PC-9 (cell line): ENCODE data around the gene LILRB3. TPM values are rescaled to one million over a fixed set of nuclear protein-coding genes. Genes with fewer than 3 reads are reported as not detected.
A peak's percentile ranks its signal among the peaks of the same experiment; 100 is the strongest.

ENCODE experiments used
- BruUV-seq: library from RNA; stranded (reverse); fragments of 400-500 nt; replicated peaks from 2 replicates; lab custom pipeline; 2021; lab: Mats Ljungman, UMichigan
- CTCF ChIA-PET: fragments of 300-600 bp; sonication (Branson Sonifier 250); formaldehyde crosslinking; loops from one replicate; lab custom pipeline; 2022; ENCODE audit warnings: antibody characterized with exemption; lab: Charles Lee
- POLR2A ChIA-PET: fragments of 300-600 bp; sonication (Branson Sonifier 250); formaldehyde crosslinking; loops from one replicate; lab custom pipeline; 2022; ENCODE audit warnings: antibody characterized with exemption; ENCODE audit not compliant: unreplicated experiment; lab: Charles Lee
- DNase-seq, 2 experiments: peaks; one replicate each; pipeline versions ENCODE4 v3.0.0 to v3.0.0-alpha.2; 2015 to 2022; ENCODE audit warnings: mixed read lengths in 1 of 2
- H2AFZ ChIP-seq: fragments of 200-600 bp; sonication (generic); 2 replicates; pipeline ENCODE4 v1.8.1; 2017; ENCODE audit warnings: antibody characterized with exemption
- H3F3A ChIP-seq: fragments of 200-600 bp; sonication (generic); 2 replicates; pipeline ENCODE4 v1.8.1; 2017; ENCODE audit warnings: antibody characterized with exemption, mild to moderate bottlenecking, low read depth; ENCODE audit not compliant: insufficient read depth
- H3K27ac ChIP-seq: fragments of 200-600 bp; sonication (generic); 2 replicates; pipeline ENCODE4 v1.6.1; 2016; ENCODE audit warnings: mixed run types
- H3K27me3 ChIP-seq: fragments of 200-600 bp; sonication (generic); 2 replicates; pipeline ENCODE4 v1.6.1; 2016; ENCODE audit warnings: low read depth, mixed run types; ENCODE audit not compliant: insufficient read depth
- H3K36me3 ChIP-seq: fragments of 200-600 bp; sonication (generic); 2 replicates; pipeline ENCODE4 v1.6.1; 2016; ENCODE audit warnings: low read depth, mixed run types
- H3K4me1 ChIP-seq: fragments of 200-600 bp; sonication (generic); replicated peaks from 2 replicates; pipeline ENCODE4 v1.6.1; 2016; ENCODE audit warnings: mixed run types; ENCODE audit not compliant: insufficient read depth
- H3K4me2 ChIP-seq: fragments of 200-600 bp; sonication (generic); 2 replicates; pipeline ENCODE4 v1.6.1; 2017; ENCODE audit warnings: mixed run types
- H3K4me3 ChIP-seq: fragments of 200-600 bp; sonication (generic); 2 replicates; pipeline ENCODE4 v1.6.1; 2016; ENCODE audit warnings: mixed run types
- H3K79me2 ChIP-seq: fragments of 200-600 bp; sonication (generic); 2 replicates; pipeline ENCODE4 v1.6.1; 2017; ENCODE audit warnings: low read depth, mixed run types
- H3K9me2 ChIP-seq: fragments of 200-600 bp; sonication (generic); 2 replicates; pipeline ENCODE4 v1.8.1; 2017; ENCODE audit warnings: mild to moderate bottlenecking; ENCODE audit not compliant: insufficient read depth
- H3K9me3 ChIP-seq: fragments of 200-600 bp; sonication (generic); 2 replicates; pipeline ENCODE4 v1.8.1; 2016; ENCODE audit warnings: low read depth; ENCODE audit not compliant: insufficient read depth
- H4K20me1 ChIP-seq: fragments of 200-600 bp; sonication (generic); 2 replicates; pipeline ENCODE4 v1.8.1; 2017; ENCODE audit not compliant: insufficient read depth
- EZH2 ChIP-seq: fragments of 200-600 bp; sonication (generic); IDR thresholded peaks from 2 replicates; pipeline ENCODE4 v1.8.0; 2017; ENCODE audit warnings: antibody characterized with exemption, low read depth
- intact Hi-C: fragments of 100-400 bp; cut with micrococcal nuclease; formaldehyde crosslinking; loops from one replicate; pipeline ENCODE4 v1.10.0; 2022; ENCODE audit not compliant: unreplicated experiment
- total RNA-seq: library from RNA; stranded (reverse); gene quantifications from 2 replicates; pipeline ENCODE4 v1.2.3, GENCODE V29; 2021
- TF ChIP-seq, protein P1 (sequence below): fragments of 200-600 bp; sonication (generic); conservative IDR thresholded peaks from 2 replicates; pipeline ENCODE4 v1.6.1; 2017; ENCODE audit warnings: mixed run types, antibody characterized with exemption, mild to moderate bottlenecking, moderate library complexity

Gene LILRB3
- total RNA-seq, 1 experiment from 2014 or later = not detected

- no TSS peak for BruUV-seq
- H3K4me3 ChIP-seq = no peak overlapping the region
- peaks cover 9% of the 10 kb centered on the region; the same call in 1 of the 2 replicates for H3K4me1 ChIP-seq
- no peaks in the 10 kb centered on the region for H3K36me3 ChIP-seq
- TF ChIP-seq EZH2 = no peak
- TF ChIP-seq, protein P1, sequence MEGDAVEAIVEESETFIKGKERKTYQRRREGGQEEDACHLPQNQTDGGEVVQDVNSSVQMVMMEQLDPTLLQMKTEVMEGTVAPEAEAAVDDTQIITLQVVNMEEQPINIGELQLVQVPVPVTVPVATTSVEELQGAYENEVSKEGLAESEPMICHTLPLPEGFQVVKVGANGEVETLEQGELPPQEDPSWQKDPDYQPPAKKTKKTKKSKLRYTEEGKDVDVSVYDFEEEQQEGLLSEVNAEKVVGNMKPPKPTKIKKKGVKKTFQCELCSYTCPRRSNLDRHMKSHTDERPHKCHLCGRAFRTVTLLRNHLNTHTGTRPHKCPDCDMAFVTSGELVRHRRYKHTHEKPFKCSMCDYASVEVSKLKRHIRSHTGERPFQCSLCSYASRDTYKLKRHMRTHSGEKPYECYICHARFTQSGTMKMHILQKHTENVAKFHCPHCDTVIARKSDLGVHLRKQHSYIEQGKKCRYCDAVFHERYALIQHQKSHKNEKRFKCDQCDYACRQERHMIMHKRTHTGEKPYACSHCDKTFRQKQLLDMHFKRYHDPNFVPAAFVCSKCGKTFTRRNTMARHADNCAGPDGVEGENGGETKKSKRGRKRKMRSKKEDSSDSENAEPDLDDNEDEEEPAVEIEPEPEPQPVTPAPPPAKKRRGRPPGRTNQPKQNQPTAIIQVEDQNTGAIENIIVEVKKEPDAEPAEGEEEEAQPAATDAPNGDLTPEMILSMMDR = peak; percentile 83
- no peaks in the 10 kb centered on the region for H3K27me3 ChIP-seq
- H3K79me2 ChIP-seq = peaks cover 6% of the 10 kb centered on the region
- H3K4me2 ChIP-seq = peak overlapping the region; percentile 45; the same call in 1 of the 2 replicates
- H3F3A ChIP-seq = peaks cover 35% of the 10 kb centered on the region; the same call in 1 of the 2 replicates
- H2AFZ ChIP-seq = no peak overlapping the region
- POLR2A ChIA-PET = interaction anchor here (0.6 kb wide), 1 partner anchor 31 kb away, joined by 8 read pairs; no protein-coding TSS in a partner anchor
- intact Hi-C loops = loop anchor here (10.0 kb wide), 1 partner anchor 296 kb away; the partner anchor contains the start of gene LENG9
- no peaks in the 10 kb centered on the region for H3K9me2 ChIP-seq
- peaks cover 20% of the 10 kb centered on the region for H4K20me1 ChIP-seq
- H3K9me3 ChIP-seq = no peaks in the 10 kb centered on the region
- DNase-seq = peak; percentile 69 to 91
- CTCF ChIA-PET = interaction anchor here (1.0 kb wide), 1 partner anchor 18 kb away, joined by 5 read pairs; no protein-coding TSS in a partner anchor
- H3K27ac ChIP-seq = no peak overlapping the region
Measured at GRCh38 chr19:54168174-54168917, 54.5 kb downstream of the LILRB3 start.

Other genes with a start within 250 kb of the LILRB3 start
- gene CACNG6, start 231.4 kb downstream of the LILRB3 start, total RNA-seq = 11.5 and 18.7 TPM in 2 replicates
- 0.59 TPM in 1 of 2 replicates, not detected in the other for gene VSTM1, start 159.1 kb downstream of the LILRB3 start, total RNA-seq
- gene TARM1, start 141.6 kb downstream of the LILRB3 start, total RNA-seq = not detected in 2 replicates
- gene OSCAR, start 122.2 kb downstream of the LILRB3 start, total RNA-seq = 0.87 and 2.4 TPM in 2 replicates
- 119 and 134 TPM in 2 replicates for gene NDUFA3, start 120.2 kb downstream of the LILRB3 start, total RNA-seq
- gene TFPT, start 107.3 kb downstream of the LILRB3 start, total RNA-seq = 35.8 and 47.4 TPM in 2 replicates
- gene PRPF31, start 107.3 kb downstream of the LILRB3 start, total RNA-seq = 86.1 and 109 TPM in 2 replicates
- 83.0 and 89.1 TPM in 2 replicates for gene CNOT3, start 85.2 kb downstream of the LILRB3 start, total RNA-seq
- 5.0 and 6.7 TPM in 2 replicates for gene LENG1, start 63.3 kb downstream of the LILRB3 start, total RNA-seq
- gene TMC4, start 49.8 kb downstream of the LILRB3 start, total RNA-seq = 175 and 194 TPM in 2 replicates
- 488 and 494 TPM in 2 replicates for gene MBOAT7, start 33.4 kb downstream of the LILRB3 start, total RNA-seq
- gene TSEN34, start 31.7 kb downstream of the LILRB3 start, total RNA-seq = 134 and 162 TPM in 2 replicates
- gene RPS9, start 22.1 kb downstream of the LILRB3 start, total RNA-seq = 1,266 and 1,888 TPM in 2 replicates
- gene LILRA6, start 19.8 kb upstream of the LILRB3 start, total RNA-seq = not detected in 2 replicates
- gene LILRB5, start 34.3 kb upstream of the LILRB3 start, total RNA-seq = not detected in 2 replicates
- not detected in 2 replicates for gene LILRB2, start 58.1 kb upstream of the LILRB3 start, total RNA-seq
- not detected in 2 replicates for gene LILRA5, start 90.2 kb upstream of the LILRB3 start, total RNA-seq
- gene LILRA4, start 116.2 kb upstream of the LILRB3 start, total RNA-seq = not detected in 2 replicates
- not detected in 2 replicates for gene LAIR1, start 141.9 kb upstream of the LILRB3 start, total RNA-seq
- 1.6 and 2.4 TPM in 2 replicates for gene TTYH1, start 192.5 kb upstream of the LILRB3 start, total RNA-seq
- 274 and 279 TPM in 2 replicates for gene LENG8, start 226.2 kb upstream of the LILRB3 start, total RNA-seq
- gene LENG9, start 240.8 kb upstream of the LILRB3 start, total RNA-seq = 7.0 and 8.9 TPM in 2 replicates